HG03469 (cell line): ENCODE measurements around the gene SLC9A6.
"Not testable (repeated sequence)": the region's sequence is repeated elsewhere in the genome, so short reads cannot be mapped to it uniquely, and the experiment has no call there.

Source experiments
- ATAC-seq: cut with Tn5 transposase; IDR thresholded peaks from one replicate; pipeline ENCODE4 v1.9.1; 2021; ENCODE audit warnings: mild to moderate bottlenecking, moderate library complexity, moderate number of reproducible peaks; ENCODE audit not compliant: unreplicated experiment

SLC9A6 gene

DNA sequence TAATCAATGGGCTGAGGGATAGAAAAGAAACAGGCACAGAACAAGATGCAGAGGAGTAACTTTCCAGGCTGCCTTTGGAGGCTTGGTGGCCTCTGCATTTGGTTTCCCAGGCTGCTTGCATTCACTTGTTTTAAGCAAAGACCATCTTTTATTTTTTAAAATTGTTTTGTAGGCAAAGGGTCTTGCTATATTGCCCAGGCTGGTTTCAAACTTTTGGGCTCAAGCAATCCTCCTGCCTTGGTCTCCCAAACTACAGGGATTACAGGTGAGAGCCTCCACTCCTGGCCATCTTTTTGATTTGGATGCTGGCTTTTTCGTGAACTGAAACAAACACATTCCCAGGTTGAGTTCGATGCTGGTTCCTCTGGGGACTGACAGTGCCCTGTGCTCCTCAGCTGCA, 74.1 kb downstream of the SLC9A6 start:
- ATAC-seq, result no peak

GRCh38 chrX:136061286-136061685, 76.1 kb downstream of the SLC9A6 start:
- ATAC-seq, result no peak

DNA sequence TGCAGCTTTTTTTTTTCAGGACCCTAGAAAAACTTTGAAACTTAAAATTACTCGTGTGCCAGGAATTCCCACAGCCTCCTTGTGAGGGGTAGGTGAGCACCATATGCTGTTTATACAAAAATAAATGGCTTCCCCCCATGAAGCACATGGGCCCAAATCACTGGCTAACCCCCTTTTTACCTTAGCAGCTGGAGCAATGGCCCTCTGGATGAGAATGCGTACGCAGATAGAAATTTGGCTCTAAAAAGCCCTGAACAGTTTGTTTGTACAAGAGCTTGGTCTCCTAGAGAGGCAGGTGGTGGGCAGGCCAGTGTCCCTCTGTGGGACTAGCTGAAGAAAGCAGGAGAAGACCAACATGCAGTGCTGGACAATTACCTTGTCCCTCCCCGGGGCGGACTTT, 76.5 kb downstream of the SLC9A6 start:
- ATAC-seq, result no peak

DNA sequence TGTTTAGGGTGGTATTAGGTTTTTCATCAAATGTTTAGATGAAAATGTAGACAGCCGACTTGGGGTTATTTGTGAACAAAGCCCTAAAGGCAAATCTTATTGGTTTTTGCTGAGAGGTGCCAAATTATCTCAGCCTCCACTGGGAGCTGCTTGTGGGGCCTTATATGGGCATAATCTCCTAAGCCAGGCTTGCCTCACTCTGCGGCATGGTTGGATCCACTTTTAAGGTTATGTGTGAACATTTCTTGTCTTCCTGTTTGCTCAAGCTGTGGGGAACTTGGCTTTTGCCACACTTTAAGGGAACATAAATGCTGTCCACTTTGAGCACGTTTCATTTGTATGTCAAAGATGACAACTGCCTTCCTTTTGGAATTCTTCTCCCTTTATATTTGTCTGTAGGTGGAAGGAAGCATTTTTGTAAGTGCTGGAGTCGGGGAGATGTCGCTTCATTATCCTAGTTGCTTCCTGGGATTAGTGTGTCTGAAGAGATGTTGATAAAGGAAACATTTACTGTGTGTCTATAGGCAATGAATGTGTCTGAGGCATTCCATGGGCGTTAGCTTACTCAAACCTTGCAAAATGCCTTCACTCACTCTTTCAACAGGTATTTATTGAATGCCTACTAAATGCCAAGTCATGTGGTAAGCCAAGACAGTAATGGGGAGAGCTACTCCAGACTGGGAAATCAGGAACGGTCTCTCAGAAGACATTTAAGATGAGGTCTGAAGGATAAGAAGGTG, 78.3 kb downstream of the SLC9A6 start:
- ATAC-seq, result no peak

DNA sequence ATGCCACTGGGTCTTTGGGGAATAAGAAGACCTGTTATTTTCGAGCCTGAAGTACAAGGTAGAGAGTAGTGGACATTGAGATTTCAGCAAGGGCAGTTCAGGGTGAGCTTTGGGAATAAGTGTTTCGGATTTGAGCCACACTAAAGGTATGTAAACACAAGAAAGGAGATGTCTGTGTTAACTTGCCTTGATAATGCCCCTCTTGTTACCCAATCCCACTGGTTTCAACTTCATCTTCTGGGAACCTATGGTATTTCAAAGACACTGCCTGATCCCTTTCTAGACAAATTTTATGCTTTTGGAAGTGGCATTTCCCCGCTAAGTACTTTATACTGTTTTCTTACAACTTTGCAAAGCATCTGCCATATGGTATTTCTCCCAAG, 79.4 kb downstream of the SLC9A6 start:
- ATAC-seq, result no peak

GRCh38 chrX:136065044-136065671, 79.9 kb downstream of the SLC9A6 start:
- no peak for ATAC-seq

DNA sequence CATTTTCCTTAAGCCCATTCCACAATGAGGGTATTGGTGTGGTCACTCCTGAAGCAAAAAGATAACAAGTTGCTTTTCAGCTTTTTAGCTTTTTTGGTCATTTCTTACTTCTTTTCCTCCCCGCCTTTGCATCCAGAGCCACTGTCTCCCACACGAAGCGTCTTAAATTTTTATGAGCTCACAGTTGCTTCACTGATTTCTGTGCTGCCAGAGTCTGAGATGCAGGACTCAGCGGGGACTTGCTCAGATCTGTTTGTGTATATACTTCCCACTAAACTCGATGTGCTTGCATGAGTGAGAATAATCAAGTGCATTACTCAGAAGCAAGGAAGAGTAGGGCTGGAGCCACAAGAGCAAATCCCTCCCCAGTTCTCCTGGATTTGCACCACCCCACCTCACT, 81.9 kb downstream of the SLC9A6 start:
- no peak for ATAC-seq

GRCh38 chrX:136067966-136068365, 82.7 kb downstream of the SLC9A6 start:
- no peak for ATAC-seq

- no peak for ATAC-seq
Observed at GRCh38 chrX:136076942-136077341, 91.7 kb downstream of the SLC9A6 start.

- no peak for ATAC-seq
Observed at GRCh38 chrX:136080766-136081165, 95.5 kb downstream of the SLC9A6 start.

GRCh38 chrX:136086521-136086920, 101.3 kb downstream of the SLC9A6 start:
- no peak for ATAC-seq

- ATAC-seq, result not testable (repeated sequence)
Observed at GRCh38 chrX:136091898-136092297, 106.7 kb downstream of the SLC9A6 start.

- no peak for ATAC-seq
Observed at GRCh38 chrX:136094962-136095361, 109.7 kb downstream of the SLC9A6 start.
